HEK293T (cell line): ENCODE data around the gene CCDC30.

ENCODE experiments used
- CTCF ChIA-PET: fragments of 350-600 bp; formaldehyde crosslinking; extraction: SDS; loops from one replicate; lab custom pipeline; 2021; ENCODE audit warnings: antibody characterized with exemption, inconsistent platforms; lab: Yijun Ruan, JAX
- POLR2A ChIA-PET: fragments of 350-600 bp; formaldehyde crosslinking; extraction: SDS; loops from one replicate; lab custom pipeline; 2020; ENCODE audit warnings: antibody characterized with exemption, inconsistent platforms; lab: Yijun Ruan, JAX
- DNase-seq: peaks from one replicate; pipeline ENCODE4 v3.0.0; 2012; ENCODE audit warnings: mixed read lengths; ENCODE audit errors: extremely low spot score
- ARNT ChIP-seq: fragments of 450-650 bp; IDR thresholded peaks from 2 replicates; pipeline ENCODE4 v1.6.1; 2017; ENCODE audit warnings: mild to moderate bottlenecking
- BHLHE40 ChIP-seq: fragments of 450-650 bp; IDR thresholded peaks from 2 replicates; pipeline ENCODE4 v1.6.1; 2016; ENCODE audit warnings: mild to moderate bottlenecking, moderate library complexity, borderline replicate concordance
- CTBP1 ChIP-seq: fragments of 450-650 bp; IDR thresholded peaks from 2 replicates; pipeline ENCODE4 v1.6.1; 2016; ENCODE audit warnings: borderline replicate concordance
- ELF4 ChIP-seq: fragments of 450-650 bp; IDR thresholded peaks from 2 replicates; pipeline ENCODE4 v1.6.1; 2017; ENCODE audit warnings: antibody characterized with exemption
- FOXA1 ChIP-seq: fragments of 450-650 bp; IDR thresholded peaks from 2 replicates; pipeline ENCODE4 v1.6.1; 2016; ENCODE audit warnings: mild to moderate bottlenecking
- FOXK2 ChIP-seq: fragments of 450-650 bp; IDR thresholded peaks from 2 replicates; pipeline ENCODE4 v1.6.1; 2016; ENCODE audit warnings: mild to moderate bottlenecking
- FOXM1 ChIP-seq: fragments of 450-650 bp; IDR thresholded peaks from 2 replicates; pipeline ENCODE4 v1.6.1; 2017; ENCODE audit warnings: mild to moderate bottlenecking, borderline replicate concordance
- HDGF ChIP-seq: fragments of 450-650 bp; IDR thresholded peaks from 2 replicates; pipeline ENCODE4 v1.6.1; 2017; ENCODE audit warnings: antibody characterized with exemption, borderline replicate concordance
- L3MBTL2 ChIP-seq: fragments of 450-650 bp; conservative IDR thresholded peaks from 2 replicates; pipeline ENCODE4 v1.6.1; 2016; ENCODE audit warnings: mild to moderate bottlenecking
- LEF1 ChIP-seq: fragments of 450-650 bp; IDR thresholded peaks from 2 replicates; pipeline ENCODE4 v1.6.1; 2017; ENCODE audit warnings: mild to moderate bottlenecking, borderline replicate concordance
- NFRKB ChIP-seq: fragments of 450-650 bp; IDR thresholded peaks from 2 replicates; pipeline ENCODE4 v1.6.1; 2016; ENCODE audit warnings: mild to moderate bottlenecking, moderate library complexity
- PKNOX1 ChIP-seq: fragments of 450-650 bp; IDR thresholded peaks from 2 replicates; pipeline ENCODE4 v1.6.1; 2016
- SP1 ChIP-seq: fragments of 450-650 bp; IDR thresholded peaks from 2 replicates; pipeline ENCODE4 v1.6.1; 2017
- SUZ12 ChIP-seq: fragments of 450-650 bp; IDR thresholded peaks from 2 replicates; pipeline ENCODE4 v1.6.1; 2016; ENCODE audit warnings: mild to moderate bottlenecking
- TARDBP ChIP-seq: fragments of 450-650 bp; IDR thresholded peaks from 2 replicates; pipeline ENCODE4 v1.6.1; 2016
- ZNF384 ChIP-seq: fragments of 450-650 bp; IDR thresholded peaks from 2 replicates; pipeline ENCODE4 v1.6.1; 2016

CCDC30 gene

GRCh38 chr1:42429603-42430002, 33.5 kb upstream of the CCDC30 start:
- TF ChIP-seq LEF1, result no peak
- POLR2A ChIA-PET, result no interaction called here
- CTCF ChIA-PET, result interaction anchor here (0.6 to 0.7 kb wide), 2 partner anchors 163 to 165 kb away, joined by 3 read pairs; no protein-coding TSS in a partner anchor

GRCh38 chr1:42430286-42431135, 32.6 kb upstream of the CCDC30 start:
- no peak for DNase-seq
- CTCF ChIA-PET, result interaction anchor here (0.6 kb wide), 1 partner anchor 164 kb away, joined by 3 read pairs; no protein-coding TSS in a partner anchor
- no peak for TF ChIP-seq PKNOX1
- TF ChIP-seq ZNF384, result no peak
- TF ChIP-seq NFRKB, result no peak
- no peak for TF ChIP-seq L3MBTL2
- TF ChIP-seq ARNT, result no peak
- no peak for TF ChIP-seq FOXA1
- no peak for TF ChIP-seq BHLHE40
- no peak for TF ChIP-seq SUZ12
- TF ChIP-seq SP1, result no peak
- TF ChIP-seq ELF4, result no peak
- no peak for TF ChIP-seq LEF1
- TF ChIP-seq CTBP1, result no peak
- TF ChIP-seq HDGF, result no peak
- no peak for TF ChIP-seq TARDBP
- no peak for TF ChIP-seq FOXK2
- TF ChIP-seq FOXM1, result no peak
- POLR2A ChIA-PET, result no interaction called here

More at GRCh38 chr1:42429603-42430002, 33.5 kb upstream of the CCDC30 start:
- DNase-seq, result no peak

GRCh38 chr1:42431514-42431913, 31.6 kb upstream of the CCDC30 start:
- ChIA-PET CTCF (no interaction called here), POLR2A (no interaction called here)
- no peak for DNase-seq
- TF ChIP-seq LEF1 (no peak), SP1 (no peak), FOXM1 (no peak), NFRKB (no peak), PKNOX1 (no peak), TARDBP (no peak), FOXK2 (no peak), SUZ12 (no peak), ELF4 (no peak), ZNF384 (no peak), FOXA1 (no peak), HDGF (no peak), BHLHE40 (no peak), CTBP1 (no peak), ARNT (no peak), L3MBTL2 (no peak)

GRCh38 chr1:42432714-42433113, 30.4 kb upstream of the CCDC30 start:
- no peak for DNase-seq
- CTCF ChIA-PET, result no interaction called here
- no peak for TF ChIP-seq CTBP1
- TF ChIP-seq SUZ12, result no peak
- no peak for TF ChIP-seq FOXM1
- no peak for TF ChIP-seq ELF4
- TF ChIP-seq FOXA1, result no peak
- no peak for TF ChIP-seq SP1
- TF ChIP-seq PKNOX1, result no peak
- no peak for TF ChIP-seq BHLHE40
- TF ChIP-seq FOXK2, result no peak
- TF ChIP-seq ZNF384, result no peak
- no peak for TF ChIP-seq ARNT
- TF ChIP-seq LEF1, result no peak
- POLR2A ChIA-PET, result no interaction called here

GRCh38 chr1:42433369-42433768, 29.7 kb upstream of the CCDC30 start:
- CTCF ChIA-PET, result no interaction called here
- TF ChIP-seq NFRKB, result no peak
- no peak for TF ChIP-seq FOXA1
- DNase-seq, result no peak
- POLR2A ChIA-PET, result no interaction called here

GRCh38 chr1:42434340-42434739, 28.7 kb upstream of the CCDC30 start:
- POLR2A ChIA-PET, result no interaction called here
- no peak for DNase-seq
- CTCF ChIA-PET, result no interaction called here
- TF ChIP-seq LEF1 (no peak), ARNT (no peak), BHLHE40 (no peak), NFRKB (no peak), ELF4 (no peak), L3MBTL2 (no peak), PKNOX1 (no peak), ZNF384 (no peak), CTBP1 (no peak), SUZ12 (no peak), FOXM1 (no peak), TARDBP (no peak), SP1 (no peak), FOXK2 (no peak), HDGF (no peak), FOXA1 (no peak)
